Measurements from ENCODE around the gene DAB2IP.

DNA sequence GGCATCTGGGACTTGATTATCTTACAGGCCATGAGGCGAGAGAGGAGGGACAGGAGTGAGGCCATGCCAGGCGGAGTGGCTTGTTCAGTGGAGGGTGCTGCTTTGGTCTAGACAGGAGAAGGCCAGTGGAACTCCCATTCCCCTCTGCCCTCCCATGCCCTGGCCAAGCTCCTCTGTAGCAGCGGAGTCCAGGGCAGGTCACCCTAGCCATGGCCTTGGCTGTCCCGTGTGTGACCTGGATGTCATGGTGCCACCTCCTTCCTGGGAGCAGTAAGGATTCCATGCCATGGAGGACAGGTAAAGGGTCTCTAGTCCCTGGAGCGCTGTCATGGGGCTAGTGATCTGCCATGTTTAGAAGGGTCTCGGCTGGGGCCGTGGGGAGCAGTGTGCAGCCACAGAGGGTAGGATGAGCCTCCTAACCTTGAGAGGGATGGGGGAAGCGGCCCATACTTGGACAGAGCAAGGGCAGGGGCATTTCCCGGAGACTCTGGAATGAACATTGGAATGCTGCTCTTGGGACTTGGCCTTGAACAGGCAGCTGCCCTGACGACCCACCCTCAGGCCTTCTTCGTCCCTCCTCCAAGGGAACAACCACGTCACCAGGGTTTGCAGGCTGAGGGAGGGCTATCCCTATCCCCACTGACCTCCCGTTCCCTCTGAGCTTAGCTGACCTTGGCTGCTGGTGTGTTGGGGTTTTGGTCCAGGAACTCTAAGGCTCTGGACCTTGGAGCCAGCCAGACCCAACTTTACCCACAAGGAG, 100.4 kb downstream of the DAB2IP start:
- TF ChIP-seq SP1 (IDR thresholded peaks at IDR 0.05) (no peak), NFRKB (IDR thresholded peaks at IDR 0.05) (no peak), BHLHE40 (IDR thresholded peaks at IDR 0.05; ENCODE audit: borderline replicate concordance) (no peak), FOXM1 (IDR thresholded peaks at IDR 0.05; ENCODE audit: borderline replicate concordance) (no peak), ZNF384 (IDR thresholded peaks at IDR 0.05) (no peak), FOXA1 (IDR thresholded peaks at IDR 0.05) (no peak), L3MBTL2 (conservative IDR thresholded peaks at IDR 0.05) (no peak), ELF4 (IDR thresholded peaks at IDR 0.05) (no peak), SUZ12 (IDR thresholded peaks at IDR 0.05) (no peak), ARNT (IDR thresholded peaks at IDR 0.05) (no peak), FOXK2 (IDR thresholded peaks at IDR 0.05) (no peak)
- TF ChIP-seq, protein P1, sequence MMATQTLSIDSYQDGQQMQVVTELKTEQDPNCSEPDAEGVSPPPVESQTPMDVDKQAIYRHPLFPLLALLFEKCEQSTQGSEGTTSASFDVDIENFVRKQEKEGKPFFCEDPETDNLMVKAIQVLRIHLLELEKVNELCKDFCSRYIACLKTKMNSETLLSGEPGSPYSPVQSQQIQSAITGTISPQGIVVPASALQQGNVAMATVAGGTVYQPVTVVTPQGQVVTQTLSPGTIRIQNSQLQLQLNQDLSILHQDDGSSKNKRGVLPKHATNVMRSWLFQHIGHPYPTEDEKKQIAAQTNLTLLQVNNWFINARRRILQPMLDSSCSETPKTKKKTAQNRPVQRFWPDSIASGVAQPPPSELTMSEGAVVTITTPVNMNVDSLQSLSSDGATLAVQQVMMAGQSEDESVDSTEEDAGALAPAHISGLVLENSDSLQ (IDR thresholded peaks at IDR 0.05), result no peak
